Ishikawa (cell line): ENCODE data around the gene LOXL3.

Source experiments
- CEBPB ChIP-seq: IDR thresholded peaks from 2 replicates; pipeline ENCODE4 v1.6.1; 2012
- CREB1 ChIP-seq: IDR thresholded peaks from 2 replicates; pipeline ENCODE4 v1.6.1; 2012; ENCODE audit warnings: low read depth
- EP300 ChIP-seq: IDR thresholded peaks from 2 replicates; pipeline ENCODE4 v1.6.1; 2012; ENCODE audit warnings: borderline replicate concordance
- FOXM1 ChIP-seq: IDR thresholded peaks from 2 replicates; pipeline ENCODE4 v1.6.1; 2012; ENCODE audit warnings: low read depth, borderline replicate concordance
- NFIC ChIP-seq: IDR thresholded peaks from 2 replicates; pipeline ENCODE4 v1.6.1; 2012
- REST ChIP-seq: IDR thresholded peaks from 2 replicates; pipeline ENCODE4 v1.6.1; 2012; ENCODE audit warnings: low read depth, mild to moderate bottlenecking
- TAF1 ChIP-seq: IDR thresholded peaks from 2 replicates; pipeline ENCODE4 v1.6.1; 2012; ENCODE audit warnings: low read depth, mild to moderate bottlenecking
- YY1 ChIP-seq: IDR thresholded peaks from 2 replicates; pipeline ENCODE4 v1.6.1; 2012; ENCODE audit warnings: low read depth
- TF ChIP-seq, protein P1 (sequence below): IDR thresholded peaks from 2 replicates; pipeline ENCODE4 v1.6.1; 2012

- TF ChIP-seq FOXM1 (no peak), REST (no peak), TAF1 (no peak), CREB1 (no peak), EP300 (no peak), CEBPB (no peak), NFIC (no peak), YY1 (no peak)
- TF ChIP-seq, protein P1, sequence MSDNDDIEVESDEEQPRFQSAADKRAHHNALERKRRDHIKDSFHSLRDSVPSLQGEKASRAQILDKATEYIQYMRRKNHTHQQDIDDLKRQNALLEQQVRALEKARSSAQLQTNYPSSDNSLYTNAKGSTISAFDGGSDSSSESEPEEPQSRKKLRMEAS, result no peak
These were observed 15.9 kb upstream of the LOXL3 start for GRCh38 chr2:74569686-74570085.
